Panc1 (cell line): Measurements from ENCODE around the gene RASL11B.

Experiments used
- CTCF ChIP-seq: fragments of 450-650 bp; IDR thresholded peaks from 2 replicates; pipeline ENCODE4 v1.5.1; 2017; ENCODE audit warnings: mild to moderate bottlenecking
- REST ChIP-seq, 2 experiments: IDR thresholded peaks; 2 replicates each; pipeline ENCODE4 v1.6.1; 2011 to 2012; ENCODE audit warnings: low read depth in 2 of 2, control low read depth in 1 of 2, low read length in 1 of 2, mild to moderate bottlenecking in 1 of 2, moderate library complexity in 1 of 2; ENCODE audit not compliant: insufficient read depth in 1 of 2
- SIN3A ChIP-seq: IDR thresholded peaks from 2 replicates; pipeline ENCODE4 v1.6.1; 2012; ENCODE audit warnings: low read depth, mild to moderate bottlenecking, low read length, moderate library complexity, borderline replicate concordance; ENCODE audit not compliant: insufficient read depth
- TCF7L2 ChIP-seq: IDR thresholded peaks from 2 replicates; pipeline ENCODE4 v1.6.1; 2011; ENCODE audit warnings: mild to moderate bottlenecking, low read depth, low read length, inconsistent platforms

- TF ChIP-seq CTCF (no peak), SIN3A (no peak), TCF7L2 (no peak), REST (IDR thresholded peaks at IDR 0.05; ENCODE audit: insufficient read depth in 1 of 2, low read depth in 2 of 2, low read length in 1 of 2) (no peak)
Observed at GRCh38 chr4:52892880-52893279, 30.8 kb downstream of the RASL11B start.
